CD14-positive monocyte (primary cell): ENCODE measurements around the gene RALGAPA2. TPM values are rescaled to one million over a fixed set of nuclear protein-coding genes. Genes with fewer than 3 reads are reported as not detected.

Experiments used
- DNase-seq, 3 donors: peaks; one replicate each; pipeline ENCODE4 v3.0.0-alpha.2; 2011 to 2022
- H2AFZ ChIP-seq: 2 replicates; pipeline ENCODE4 v1.6.0; 2012; ENCODE audit warnings: mild to moderate bottlenecking, low read depth, low read length, inconsistent platforms; ENCODE audit not compliant: insufficient read depth, poor library complexity, severe bottlenecking
- H3K27ac ChIP-seq, 2 donors: 1 replicate in 1 of 2; 2 replicates in 1 of 2; pipeline ENCODE4 v1.5.1; 2012 to 2013; ENCODE audit warnings: low read length in 2 of 2, control low read depth in 1 of 2, inconsistent platforms in 1 of 2, low read depth in 1 of 2, mild to moderate bottlenecking in 1 of 2
- H3K27me3 ChIP-seq, 2 donors: one replicate each; pipeline versions ENCODE4 v1.6.0 to v1.6.1; 2011 to 2013; ENCODE audit warnings: low read length in 2 of 2; ENCODE audit not compliant: control insufficient read depth in 2 of 2, insufficient read depth in 2 of 2
- H3K36me3 ChIP-seq, 2 donors: replicated peaks in 1 of 2; 1 replicate in 1 of 2; 2 replicates in 1 of 2; pipeline versions ENCODE4 v1.5.1 to v1.6.1; 2012 to 2013; ENCODE audit warnings: low read length in 2 of 2, control low read depth in 1 of 2, inconsistent platforms in 1 of 2, mild to moderate bottlenecking in 1 of 2; ENCODE audit not compliant: insufficient read depth in 2 of 2, control insufficient read depth in 1 of 2
- H3K4me1 ChIP-seq, 2 donors: 1 replicate in 1 of 2; 2 replicates in 1 of 2; pipeline versions ENCODE4 v1.5.1 to v1.6.1; 2012 to 2013; ENCODE audit warnings: low read length in 2 of 2, control low read depth in 1 of 2, inconsistent platforms in 1 of 2, mild to moderate bottlenecking in 1 of 2, moderate library complexity in 1 of 2; ENCODE audit not compliant: insufficient read depth in 2 of 2, control insufficient read depth in 1 of 2
- H3K4me2 ChIP-seq: replicated peaks from 2 replicates; pipeline ENCODE3; 2012; ENCODE audit warnings: low read length, moderate library complexity, mild to moderate bottlenecking; ENCODE audit not compliant: poor library complexity, severe bottlenecking; ENCODE audit errors: extremely low read depth
- H3K4me3 ChIP-seq, 3 experiments: fragments of 200-600 bp in 1 of 3; sonication (generic) in 1 of 3; replicated peaks in 1 of 3; 1 replicate in 2 of 3; 2 replicates in 1 of 3; pipeline ENCODE4 v1.5.1; 2011 to 2013; ENCODE audit warnings: low read length in 3 of 3, mild to moderate bottlenecking in 3 of 3, control low read depth in 2 of 3, low read depth in 2 of 3, inconsistent platforms in 1 of 3, moderate library complexity in 1 of 3
- H3K79me2 ChIP-seq: 2 replicates; pipeline ENCODE4 v1.6.0; 2012; ENCODE audit warnings: mild to moderate bottlenecking, control low read depth, inconsistent platforms, low read length, moderate library complexity; ENCODE audit not compliant: insufficient read depth
- H3K9ac ChIP-seq: 2 replicates; pipeline ENCODE4 v1.6.0; 2017; ENCODE audit warnings: low read length, mild to moderate bottlenecking; ENCODE audit not compliant: insufficient read depth, poor library complexity, severe bottlenecking
- H3K9me3 ChIP-seq, 2 donors: replicated peaks in 1 of 2; 1 replicate in 1 of 2; 2 replicates in 1 of 2; pipeline versions ENCODE4 v1.5.1 to v1.6.1; 2012 to 2013; ENCODE audit warnings: low read length in 2 of 2, control low read depth in 1 of 2; ENCODE audit not compliant: control insufficient read depth in 1 of 2, insufficient read depth in 1 of 2
- H4K20me1 ChIP-seq: 2 replicates; pipeline ENCODE4 v1.6.0; 2012; ENCODE audit warnings: mild to moderate bottlenecking, low read length, control low read depth, moderate library complexity; ENCODE audit not compliant: insufficient read depth
- H3K27ac Mint-ChIP-seq, 7 donors: one replicate each; pipeline ENCODE4 v1.8.0; 2020; ENCODE audit warnings: mild to moderate bottlenecking in 7 of 7, mixed read lengths in 7 of 7, moderate library complexity in 6 of 7, inconsistent platforms in 2 of 7
- H3K27me3 Mint-ChIP-seq, 3 donors: one replicate each; pipeline ENCODE4 v1.8.0; 2021 to 2022; ENCODE audit warnings: low read depth in 3 of 3, mild to moderate bottlenecking in 3 of 3, mixed read lengths in 3 of 3, moderate library complexity in 3 of 3, inconsistent platforms in 1 of 3
- H3K36me3 Mint-ChIP-seq, 2 donors: one replicate each; pipeline ENCODE4 v1.8.0; 2020; ENCODE audit warnings: mixed read lengths in 2 of 2, inconsistent platforms in 1 of 2, mild to moderate bottlenecking in 1 of 2
- H3K4me1 Mint-ChIP-seq: one replicate; pipeline ENCODE4 v1.8.0; 2020; ENCODE audit warnings: mild to moderate bottlenecking, mixed read lengths
- H3K4me3 Mint-ChIP-seq, 2 donors: one replicate each; pipeline ENCODE4 v1.8.0; 2020; ENCODE audit warnings: mild to moderate bottlenecking in 2 of 2, mixed read lengths in 2 of 2, moderate library complexity in 1 of 2
- H3K9me3 Mint-ChIP-seq, 7 donors: one replicate each; pipeline ENCODE4 v1.8.0; 2020 to 2022; ENCODE audit warnings: mixed read lengths in 7 of 7, mild to moderate bottlenecking in 6 of 7, moderate library complexity in 6 of 7, inconsistent platforms in 2 of 7
- CTCF ChIP-seq: fragments of 200-600 bp; IDR thresholded peaks from one replicate; pipeline ENCODE4 v1.8.0; 2022; ENCODE audit warnings: antibody characterized with exemption, mild to moderate bottlenecking
- WGBS: methylation state at CpG from one replicate; pipeline ENCODE4 v1.1.5; 2013; ENCODE audit warnings: missing lambda C conversion rate; ENCODE audit not compliant: insufficient coverage; 5-methylcytosine and 5-hydroxymethylcytosine counted together
- intact Hi-C, 2 donors: fragments of 100-400 bp; cut with micrococcal nuclease; formaldehyde crosslinking; loops; one replicate each; pipeline versions ENCODE4 v1.15.0 to v1.15.1; 2023
- polyA minus RNA-seq: library from RNA; depleted of rRNA, polyadenylated mRNA; stranded (reverse); fragments of >200 nt; gene quantifications from 2 replicates; pipeline ENCODE4 v1.2.3, GENCODE V29; 2012
- polyA plus RNA-seq, 3 donors: library from polyadenylated mRNA; depleted of rRNA in 1 of 3; unstranded in 2 of 3; stranded (reverse) in 1 of 3; fragments of 300-500 nt in 2 of 3; fragments of >200 nt in 1 of 3; fragmentation: Illumina TruSeq in 2 of 3; gene quantifications; 1 replicate in 2 of 3; 2 replicates in 1 of 3; pipeline ENCODE4 v1.2.3, GENCODE V29; 2012 to 2021
- total RNA-seq, 12 experiments: library from RNA in 1 of 12; stranded (reverse) in 1 of 12; fragments of 120-200 nt in 1 of 12; gene quantifications; one replicate each; pipeline ENCODE4 v1.2.4 and lab custom pipeline; 2013 to 2026; ENCODE audit warnings: mixed read lengths in 6 of 12, inconsistent platforms in 1 of 12

Gene RALGAPA2
- 17.7 TPM for total RNA-seq (2013)
- polyA plus RNA-seq (10 to 100 TPM in 1 of 3 donors, 1 to 10 TPM in 2; 6.2 to 13.0 (median 8.9) TPM), polyA minus RNA-seq (11.1 and 12.3 TPM in 2 replicates), total RNA-seq (lab: John Stamatoyannopoulos, UW) (78.4 to 251 (median 115) reads per million in 11 experiments)

GRCh38 chr20:20712474-20713243, at the start of gene RALGAPA2:
RALGAPA2 (minus strand) TSS chr20:20712644; CDS start chr20:20712480, 164 bp downstream.
- H3K9me3 Mint-ChIP-seq, result peaks cover 0 to 3% (median 0%) of the 10 kb centered on the region in 7 donors
- H3K4me3 Mint-ChIP-seq, result peak within 1 kb of the TSS; percentile 86 to 94
- no peaks in the 10 kb centered on the region for H3K9me3 ChIP-seq
- TF ChIP-seq CTCF, result no peak
- H3K27ac Mint-ChIP-seq, result peak within 1 kb of the TSS; percentile 89 to 96 (median 94)
- intact Hi-C loops, result loop anchor here in 1 of 2 donors (10.0 kb wide), 2 partner anchors 112 to 592 kb away; partner anchors contain the start of gene XRN2
- peaks cover 19% of the 10 kb centered on the region for H4K20me1 ChIP-seq
- H3K4me1 Mint-ChIP-seq, result peaks cover 41% of the 10 kb centered on the region
- peaks cover 47% of the 10 kb centered on the region for H3K79me2 ChIP-seq
- H2AFZ ChIP-seq, result peak within 1 kb of the TSS; percentile 94
- under 1% methylated on average over 87 of the region's 87 CpGs for WGBS
- H3K4me3 ChIP-seq, result peak within 1 kb of the TSS; percentile 59 to 97 (median 90)
- peak within 1 kb of the TSS; percentile 85 for H3K4me2 ChIP-seq
- DNase-seq, result peak; percentile 91 to 95 (median 95)
- peaks cover 22 to 37% of the 10 kb centered on the region in 2 donors for H3K4me1 ChIP-seq
- no peaks in the 10 kb centered on the region for H3K36me3 ChIP-seq
- H3K27ac ChIP-seq, result peak within 1 kb of the TSS; percentile 88 to 91
- peak within 1 kb of the TSS; percentile 87 for H3K9ac ChIP-seq
- peaks cover 2 to 10% of the 10 kb centered on the region in 2 donors for H3K36me3 Mint-ChIP-seq
- peaks cover 0 to 3% (median 3%) of the 10 kb centered on the region in 3 donors for H3K27me3 Mint-ChIP-seq
- no peaks in the 10 kb centered on the region for H3K27me3 ChIP-seq

GRCh38 chr20:20761301-20761700, 48.9 kb upstream of the RALGAPA2 start:
- Histone ChIP-seq H3K27me3 (no peaks in the 10 kb centered on the region), H4K20me1 (no peaks in the 10 kb centered on the region), H3K4me3 (no peak overlapping the region), H3K4me1 (peaks cover 25 to 28% of the 10 kb centered on the region in 2 donors), H2AFZ (peak overlapping the region; percentile 54), H3K36me3 (no peaks in the 10 kb centered on the region), H3K79me2 (no peaks in the 10 kb centered on the region), H3K9ac (no peak overlapping the region), H3K9me3 (no peaks in the 10 kb centered on the region), H3K27ac (no peak overlapping the region), H3K4me2 (no peak overlapping the region)
- Mint-ChIP-seq H3K9me3 (peaks cover 0 to 2% (median 0%) of the 10 kb centered on the region in 7 donors), H3K27me3 (no peaks in the 10 kb centered on the region), H3K36me3 (no peaks in the 10 kb centered on the region), H3K4me1 (peaks cover 34% of the 10 kb centered on the region), H3K4me3 (peak overlapping the region in 1 of 2 donors; percentile 35), H3K27ac (peak overlapping the region in 1 of 7 donors; percentile 25)
- no peak for TF ChIP-seq CTCF
- no peak for DNase-seq
- WGBS, result 0% methylated on average over 1 of the region's 1 CpG
- intact Hi-C loops, result no loop called here
